Measurements from ENCODE around the gene MAG.

The MAG gene

GRCh38 chr19:35363001-35363590 is 71.1 kb downstream of the MAG start:
- DNase-seq: no peak
